ENCODE data around the gene OTUD7B.
A peak's percentile ranks its signal among the peaks of the same experiment; 100 is the strongest.
"Not testable (repeated sequence)": the region's sequence is repeated elsewhere in the genome, so short reads cannot be mapped to it uniquely, and the experiment has no call there.

Gene OTUD7B

DNA sequence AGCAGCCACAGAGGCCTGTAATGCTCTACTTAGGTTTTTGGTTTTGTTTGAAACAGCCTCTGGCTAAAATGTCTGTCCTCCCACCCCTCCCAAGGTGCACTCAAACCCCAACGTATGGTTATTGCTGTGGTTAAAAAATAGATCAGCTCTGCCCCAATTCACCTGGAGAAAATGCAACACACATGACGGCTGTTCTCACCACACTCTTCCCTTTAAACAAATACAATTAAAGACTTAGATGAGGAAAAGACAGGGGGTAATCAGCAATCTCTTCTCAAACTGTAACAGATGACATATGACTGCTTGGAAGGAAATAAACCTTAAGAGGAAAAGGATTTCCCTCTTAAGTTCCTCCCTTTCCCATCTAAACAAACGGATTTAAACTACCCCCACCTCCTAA, 67.6 kb downstream of the OTUD7B start:
- no peak for DNase-seq

DNA sequence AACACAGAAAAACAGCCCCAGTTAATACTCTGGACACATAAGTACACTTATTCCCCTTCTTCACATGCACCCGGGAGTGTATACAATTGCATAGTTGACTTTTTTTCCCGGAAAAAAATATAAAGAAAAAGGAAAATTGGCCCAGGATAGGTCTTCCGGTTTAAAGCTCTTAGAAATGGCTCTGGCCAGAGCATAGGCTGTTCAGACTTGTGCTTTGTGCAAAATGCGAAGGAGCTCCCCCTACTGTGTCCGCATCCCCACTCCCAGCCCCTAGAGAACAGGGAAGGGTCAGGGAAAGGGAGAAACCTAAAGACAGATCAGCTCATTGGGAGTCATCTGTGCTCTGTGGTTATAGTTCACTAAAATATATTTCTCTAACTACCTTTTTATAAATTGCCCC, 68.3 kb downstream of the OTUD7B start:
- DNase-seq: no peak

GRCh38 chr1:149940427-149940826, 70.1 kb downstream of the OTUD7B start:
- DNase-seq: no peak

- not testable (repeated sequence) for DNase-seq
Measured at GRCh38 chr1:149938668-149939003, 71.9 kb downstream of the OTUD7B start.

DNA sequence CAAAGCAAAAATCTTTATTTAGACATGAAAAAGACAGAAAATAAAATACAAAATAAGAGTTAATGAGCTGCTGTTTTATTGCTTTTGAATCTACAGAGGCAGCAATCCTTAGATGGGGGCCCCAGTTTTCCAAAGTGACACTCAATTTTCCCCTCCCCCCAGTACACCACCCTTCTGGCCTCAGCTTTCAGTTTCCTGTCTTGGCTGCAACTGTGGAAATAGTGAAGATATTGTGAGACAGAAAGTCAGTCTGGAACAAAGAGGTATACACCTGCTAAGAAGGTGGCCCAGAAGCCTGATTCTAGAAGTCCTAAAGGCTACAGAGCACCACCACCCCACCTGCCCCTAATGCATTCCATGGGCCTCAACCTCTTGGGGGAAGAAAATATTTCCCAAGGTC, 72.8 kb downstream of the OTUD7B start:
- DNase-seq: no peak

GRCh38 chr1:149936992-149937705, 73.4 kb downstream of the OTUD7B start:
- DNase-seq: no peak

DNA sequence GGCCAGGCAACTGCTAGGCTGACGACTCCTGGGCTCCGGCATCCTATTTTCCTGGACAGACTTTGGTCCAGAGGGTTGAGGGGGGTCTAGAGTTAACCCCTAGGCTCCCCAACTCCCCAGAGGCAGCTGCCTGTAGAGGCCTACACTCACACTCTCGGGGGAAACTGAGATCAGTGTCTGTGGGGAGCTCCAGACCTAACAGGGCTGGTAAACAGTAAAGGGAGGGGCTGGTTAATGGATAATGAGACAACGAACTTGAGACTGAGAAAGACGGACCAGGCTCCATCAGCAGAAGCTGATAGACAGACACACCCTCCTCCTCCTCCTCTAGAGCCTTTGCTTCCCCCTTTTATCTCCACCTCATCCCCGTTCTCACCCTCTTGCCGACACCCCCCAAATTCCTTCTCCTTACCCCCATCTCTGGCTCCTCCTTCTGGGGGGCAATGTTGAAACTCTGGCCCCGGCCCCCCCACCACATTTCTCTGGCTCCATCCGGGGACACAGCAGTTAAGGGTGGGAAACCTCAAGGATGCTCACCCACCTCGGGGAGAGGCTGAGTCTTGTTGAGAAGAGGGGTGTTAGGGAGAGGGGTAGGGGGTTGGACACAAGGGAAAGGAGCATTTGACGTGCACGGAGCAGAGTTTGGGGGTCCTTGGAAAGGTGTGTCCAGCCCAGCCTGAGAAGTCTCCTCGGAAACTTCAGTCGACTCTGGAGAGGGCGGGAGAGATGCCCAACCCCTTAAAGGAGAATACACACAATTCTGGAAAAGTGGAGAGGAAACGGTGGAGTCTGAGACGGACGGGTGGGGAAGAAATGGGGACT, 74.1 kb downstream of the OTUD7B start, which contains the start of gene MTMR11:
Gene MTMR11 (minus strand): TSS at position 710 of the 822 bp plus-strand sequence. CDS start 232 bp downstream, at position 478.
- no peak for DNase-seq

- no peak for DNase-seq
Measured at GRCh38 chr1:149934356-149934755, 76.2 kb downstream of the OTUD7B start.

DNA sequence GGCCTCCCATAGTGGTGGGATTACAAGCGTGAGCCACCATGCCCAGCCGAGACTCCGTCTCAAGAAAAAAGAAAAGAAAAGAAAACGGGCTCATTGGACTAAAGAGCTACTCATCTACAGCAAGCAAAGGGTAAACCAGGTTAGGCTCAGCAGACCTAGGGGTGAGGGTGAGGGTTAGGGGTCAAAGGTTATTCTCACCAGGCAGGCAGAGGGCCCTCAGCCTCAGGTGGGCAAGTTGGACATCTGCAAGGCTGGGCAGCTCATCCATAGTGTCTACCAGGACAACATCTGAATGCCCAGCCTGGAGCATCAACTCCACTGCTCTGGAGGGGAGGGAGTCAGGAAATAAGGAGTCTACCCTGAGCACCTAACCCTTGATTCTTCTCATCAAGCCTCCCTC, 77.3 kb downstream of the OTUD7B start:
- no peak for DNase-seq

- DNase-seq: no peak
Measured at GRCh38 chr1:149932474-149932873, 78.1 kb downstream of the OTUD7B start.

- no peak for DNase-seq
Measured at GRCh38 chr1:149931212-149931790, 79.2 kb downstream of the OTUD7B start.

DNA sequence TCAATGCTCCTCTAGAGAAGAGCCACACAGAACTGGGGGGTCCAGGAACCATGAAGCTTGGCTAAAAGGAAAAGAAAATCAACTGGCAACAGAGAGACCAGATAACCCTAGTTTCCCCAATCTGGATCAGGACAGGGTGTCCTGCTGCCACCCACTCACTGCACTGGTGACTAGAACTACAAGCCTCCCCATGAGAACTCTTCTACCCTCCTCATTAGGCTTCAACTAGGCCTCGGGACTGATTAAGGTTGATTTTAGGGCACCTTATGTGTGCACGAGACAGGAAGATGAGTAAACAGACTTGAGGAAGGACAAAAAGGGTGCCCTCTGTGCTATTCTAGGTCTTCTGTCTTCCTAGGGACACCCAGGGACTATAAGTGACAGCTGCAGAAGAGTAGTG, 80.7 kb downstream of the OTUD7B start:
- no peak for DNase-seq

DNA sequence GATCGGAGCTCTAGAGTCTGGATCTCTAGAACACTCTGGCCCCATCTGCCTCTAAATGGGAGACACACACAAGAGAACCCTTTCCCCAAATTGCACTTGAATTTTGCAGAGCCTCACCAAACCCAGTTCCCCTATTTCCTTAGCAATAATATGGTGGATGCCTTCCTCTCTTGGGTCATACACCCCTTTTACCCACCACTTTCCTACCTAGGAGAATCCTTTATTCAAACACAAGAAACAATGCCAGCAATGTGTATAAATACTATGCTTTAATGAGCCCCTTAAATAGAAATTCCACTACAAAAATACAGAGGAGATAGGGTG, 82.2 kb downstream of the OTUD7B start:
- DNase-seq: no peak

GRCh38 chr1:149927563-149928400, 82.7 kb downstream of the OTUD7B start, which contains the start of gene SF3B4:
SF3B4 (minus strand) TSS chr1:149927803; CDS start chr1:149927759, 44 bp downstream.
- DNase-seq: peak; percentile 97

- no peak for DNase-seq
Measured at GRCh38 chr1:149927056-149927562, 83.4 kb downstream of the OTUD7B start.

- no peak for DNase-seq
Measured at GRCh38 chr1:149926296-149926695, 84.2 kb downstream of the OTUD7B start.

DNA sequence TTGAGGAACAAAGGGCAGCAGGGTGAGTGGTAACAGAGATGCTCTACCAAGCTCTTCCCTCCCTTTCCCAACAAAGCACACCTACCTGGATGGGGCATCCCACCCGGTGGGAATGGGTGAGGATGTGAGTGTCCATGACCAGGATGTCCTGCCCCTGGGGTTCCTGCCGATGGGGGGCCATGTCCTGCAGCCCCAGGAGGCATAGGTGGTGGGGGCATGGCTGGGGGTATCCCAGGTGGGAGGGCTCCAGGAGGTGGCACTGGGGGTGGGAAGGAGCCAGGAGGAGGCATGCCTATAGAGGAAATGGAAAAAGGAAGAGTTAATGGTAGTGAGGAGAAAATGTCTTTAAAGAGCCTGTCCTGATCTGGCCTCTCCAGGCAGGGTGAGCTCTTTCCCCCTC, 84.8 kb downstream of the OTUD7B start:
- no peak for DNase-seq

GRCh38 chr1:149925345-149925744, 85.2 kb downstream of the OTUD7B start:
- DNase-seq: no peak

- no peak for DNase-seq
Measured at GRCh38 chr1:149923626-149924025, 86.9 kb downstream of the OTUD7B start.

DNA sequence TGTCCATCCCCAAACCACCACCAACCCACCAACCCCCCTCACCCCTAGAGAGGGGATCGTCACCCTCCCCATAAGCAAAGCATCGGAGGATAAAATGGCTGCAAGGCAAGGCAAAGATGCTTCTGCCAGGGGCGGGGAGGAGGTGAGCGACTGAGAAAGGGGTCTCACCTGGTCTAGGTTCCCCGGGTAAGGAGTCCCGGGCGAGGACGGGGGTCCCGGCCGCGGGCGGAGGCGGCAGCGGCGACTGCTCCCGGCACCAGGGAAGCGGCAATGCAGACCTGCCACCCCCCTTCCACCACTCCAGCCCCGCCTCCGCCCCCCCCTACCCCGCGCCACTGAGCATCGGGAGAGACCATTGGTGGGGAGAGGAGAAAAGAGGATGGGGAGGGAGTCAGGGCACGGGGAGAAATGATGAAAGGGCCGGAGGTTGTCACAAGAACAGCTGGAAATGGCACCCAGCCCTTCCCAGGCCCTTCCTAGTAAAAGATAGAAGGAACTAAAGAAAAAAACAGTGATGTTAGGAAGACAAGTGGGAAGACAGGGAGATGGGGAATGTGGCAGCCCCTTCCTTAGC, 92.9 kb downstream of the OTUD7B start, which contains the start of gene SV2A:
Gene SV2A (minus strand): TSS at position 274 of the 574 bp plus-strand sequence. CDS start 4,004 bp downstream, outside the sequence.
- DNase-seq: peak; percentile 80

DNA sequence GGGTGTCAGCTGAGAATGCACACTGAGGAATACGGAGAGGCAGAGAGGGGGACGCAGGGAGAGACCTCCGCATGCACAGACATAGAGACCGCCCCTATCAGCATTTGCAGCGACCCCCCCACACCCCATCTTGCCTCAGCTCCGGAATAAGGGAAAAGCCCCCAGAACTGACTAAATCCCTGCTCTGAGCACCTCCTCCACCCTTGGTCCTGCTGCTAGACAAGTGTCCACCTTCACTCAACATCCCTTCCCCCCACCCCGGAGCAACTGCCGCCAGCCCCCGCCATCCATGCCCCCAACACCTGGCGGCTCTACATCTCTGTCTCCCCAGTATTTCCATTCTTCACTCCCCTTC, 93.7 kb downstream of the OTUD7B start:
- no peak for DNase-seq

DNA sequence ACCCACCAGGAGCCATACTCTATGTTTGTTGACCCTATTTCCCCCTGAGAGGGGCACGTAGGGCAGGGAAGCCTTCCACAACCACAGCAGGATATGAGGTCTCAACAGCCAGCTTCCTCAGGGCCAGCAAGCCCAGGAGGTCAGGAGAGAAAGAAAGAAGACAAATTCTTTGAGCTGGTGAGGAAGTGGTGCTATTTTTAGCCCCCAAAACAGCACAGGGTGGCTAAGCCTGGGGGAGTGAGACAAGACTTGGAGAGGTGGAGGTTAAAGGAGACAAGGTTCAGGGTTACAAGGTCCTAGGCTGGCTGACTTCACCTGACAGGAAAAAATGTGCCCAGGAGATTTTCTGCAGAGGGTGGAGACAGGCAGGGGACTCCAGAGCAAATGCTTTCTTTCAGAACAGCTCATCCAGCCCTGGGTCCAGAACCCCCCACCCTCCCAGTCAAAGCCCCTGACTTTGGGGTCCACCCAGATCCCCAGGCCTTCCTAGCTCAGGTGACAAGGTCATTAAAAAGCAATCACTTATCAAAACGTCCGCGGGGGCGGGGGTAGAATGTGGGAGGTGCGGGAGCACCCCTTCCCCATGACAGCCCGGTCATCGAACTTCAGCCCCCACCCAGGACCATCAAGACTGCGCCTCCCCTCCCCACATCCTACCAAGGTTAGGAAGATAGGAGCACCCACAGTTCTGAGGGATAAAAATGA, 94.2 kb downstream of the OTUD7B start:
- no peak for DNase-seq

Data from NCI-H1105 (cell line).